ENCODE results near the gene HORMAD2.
"Not testable (repeated sequence)": the region's sequence is repeated elsewhere in the genome, so short reads cannot be mapped to it uniquely, and the experiment has no call there.

Gene HORMAD2

GRCh38 chr22:30097861-30098260 lies 17.6 kb downstream of the HORMAD2 start:
- H3K9me3 ChIP-seq (ENCODE audit: insufficient read depth, low read depth, low read length): peaks cover 24% of the 10 kb centered on the region
- peak overlapping the region; percentile 17 for H3K4me2 ChIP-seq (ENCODE audit: low read depth, low read length, poor library complexity, severe bottlenecking)
- H2AFZ ChIP-seq (ENCODE audit: low read length): peak overlapping the region; percentile 20; the same call in 1 of the 2 replicates
- H3K79me2 ChIP-seq (ENCODE audit: insufficient read depth, low read length): no peaks in the 10 kb centered on the region
- peak overlapping the region; percentile 31 for H3K9ac ChIP-seq (ENCODE audit: low read depth, low read length, poor library complexity, severe bottlenecking)
- H3K9me2 ChIP-seq (replicated peaks; ENCODE audit: low read depth, low read length): no peaks in the 10 kb centered on the region
- H3K4me3 ChIP-seq (ENCODE audit: low read length, poor library complexity, severe bottlenecking): no peak overlapping the region
- TF ChIP-seq EZH2phosphoT487 (IDR thresholded peaks at IDR 0.05; ENCODE audit: borderline replicate concordance) (no peak), CTCF (conservative IDR thresholded peaks at IDR 0.05; ENCODE audit: low read length) (no peak)
- peaks cover 3% of the 10 kb centered on the region; the same call in 1 of the 2 replicates for H3F3A ChIP-seq (ENCODE audit: low read depth)
- H3K4me1 ChIP-seq (ENCODE audit: insufficient read depth, low read length, poor library complexity, severe bottlenecking): peaks cover 48% of the 10 kb centered on the region
- no peaks in the 10 kb centered on the region for H3K27me3 ChIP-seq (ENCODE audit: insufficient read depth, low read length, poor library complexity, severe bottlenecking)
- no peaks in the 10 kb centered on the region for H3K36me3 ChIP-seq (ENCODE audit: insufficient read depth, low read length)
- no peaks in the 10 kb centered on the region for H4K20me1 ChIP-seq (ENCODE audit: insufficient read depth, low read length, poor library complexity, severe bottlenecking)

- not testable (repeated sequence) for H3K36me3 ChIP-seq (ENCODE audit: insufficient read depth, low read length); H3K9me3 ChIP-seq (ENCODE audit: insufficient read depth, low read depth, low read length); H3K9me2 ChIP-seq (replicated peaks; ENCODE audit: low read depth, low read length); H4K20me1 ChIP-seq (ENCODE audit: insufficient read depth, low read length, poor library complexity, severe bottlenecking); H3K27me3 ChIP-seq (ENCODE audit: insufficient read depth, low read length, poor library complexity, severe bottlenecking); H2AFZ ChIP-seq (ENCODE audit: low read length); H3K79me2 ChIP-seq (ENCODE audit: insufficient read depth, low read length)
- Histone ChIP-seq H3K9ac (ENCODE audit: low read depth, low read length, poor library complexity, severe bottlenecking) (peak overlapping the region; percentile 24), H3K4me2 (ENCODE audit: low read depth, low read length, poor library complexity, severe bottlenecking) (peak overlapping the region; percentile 40), H3K4me3 (ENCODE audit: low read length, poor library complexity, severe bottlenecking) (peak overlapping the region; percentile 40), H3F3A (ENCODE audit: low read depth) (peaks cover 13% of the 10 kb centered on the region; the same call in 1 of the 2 replicates), H3K4me1 (ENCODE audit: insufficient read depth, low read length, poor library complexity, severe bottlenecking) (peaks cover 73% of the 10 kb centered on the region)
Observed at GRCh38 chr22:30100770-30101169, 20.5 kb downstream of the HORMAD2 start.

- H3K9me2 ChIP-seq (replicated peaks; ENCODE audit: low read depth, low read length): no peaks in the 10 kb centered on the region
- peak overlapping the region; percentile 24 for H2AFZ ChIP-seq (ENCODE audit: low read length)
- H3K4me2 ChIP-seq (ENCODE audit: low read depth, low read length, poor library complexity, severe bottlenecking): peak overlapping the region; percentile 67
- no peaks in the 10 kb centered on the region for H3K36me3 ChIP-seq (ENCODE audit: insufficient read depth, low read length)
- peak overlapping the region; percentile 66 for H3K9ac ChIP-seq (ENCODE audit: low read depth, low read length, poor library complexity, severe bottlenecking)
- peaks cover 65% of the 10 kb centered on the region for H3K4me1 ChIP-seq (ENCODE audit: insufficient read depth, low read length, poor library complexity, severe bottlenecking)
- H3K27me3 ChIP-seq (ENCODE audit: insufficient read depth, low read length, poor library complexity, severe bottlenecking): no peaks in the 10 kb centered on the region
- no peaks in the 10 kb centered on the region for H4K20me1 ChIP-seq (ENCODE audit: insufficient read depth, low read length, poor library complexity, severe bottlenecking)
- H3F3A ChIP-seq (ENCODE audit: low read depth): peaks cover 13% of the 10 kb centered on the region; the same call in 1 of the 2 replicates
- 0 out of 2 replicates have a peak, but pooled peaks cover 1% of the 10 kb centered on the region for H3K9me3 ChIP-seq (ENCODE audit: insufficient read depth, low read depth, low read length)
- peak overlapping the region; percentile 31 for H3K4me3 ChIP-seq (ENCODE audit: low read length, poor library complexity, severe bottlenecking)
- no peak for TF ChIP-seq CTCF (conservative IDR thresholded peaks at IDR 0.05; ENCODE audit: low read length)
- no peak for TF ChIP-seq EZH2phosphoT487 (IDR thresholded peaks at IDR 0.05; ENCODE audit: borderline replicate concordance)
- H3K79me2 ChIP-seq (ENCODE audit: insufficient read depth, low read length): no peaks in the 10 kb centered on the region
Observed at GRCh38 chr22:30104501-30105156, 24.4 kb downstream of the HORMAD2 start.

DNA sequence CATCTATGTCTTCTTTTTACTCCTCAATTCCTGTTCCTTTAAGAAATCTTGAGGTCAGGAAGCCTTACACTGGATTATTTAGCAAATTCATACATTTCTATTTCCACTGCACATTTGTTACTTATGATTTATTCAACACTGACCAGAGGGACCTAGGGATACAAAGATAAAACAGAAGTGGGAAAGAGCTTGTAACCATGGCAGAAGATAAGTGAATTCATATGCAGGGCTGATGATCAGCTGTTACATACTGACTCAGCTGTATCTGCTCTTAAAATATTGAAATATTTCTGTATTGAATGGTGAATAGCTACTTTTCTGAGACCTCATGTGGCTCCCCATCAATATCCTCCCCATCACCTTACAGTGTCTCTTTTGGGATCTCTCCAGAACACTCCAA lies 25.2 kb downstream of the HORMAD2 start:
- peak overlapping the region; percentile 24; the same call in 1 of the 2 replicates for H2AFZ ChIP-seq (ENCODE audit: low read length)
- H3K9me3 ChIP-seq (ENCODE audit: insufficient read depth, low read depth, low read length): no peaks in the 10 kb centered on the region
- H3K9ac ChIP-seq (ENCODE audit: low read depth, low read length, poor library complexity, severe bottlenecking): peak overlapping the region; percentile 66
- 0 out of 2 replicates have a peak, but pooled peaks cover 10% of the 10 kb centered on the region for H3F3A ChIP-seq (ENCODE audit: low read depth)
- no peaks in the 10 kb centered on the region for H3K79me2 ChIP-seq (ENCODE audit: insufficient read depth, low read length)
- peak overlapping the region; percentile 67 for H3K4me2 ChIP-seq (ENCODE audit: low read depth, low read length, poor library complexity, severe bottlenecking)
- TF ChIP-seq CTCF (conservative IDR thresholded peaks at IDR 0.05; ENCODE audit: low read length): no peak
- TF ChIP-seq EZH2phosphoT487 (IDR thresholded peaks at IDR 0.05; ENCODE audit: borderline replicate concordance): no peak
- H3K9me2 ChIP-seq (replicated peaks; ENCODE audit: low read depth, low read length): no peaks in the 10 kb centered on the region
- H3K36me3 ChIP-seq (ENCODE audit: insufficient read depth, low read length): no peaks in the 10 kb centered on the region
- H3K4me3 ChIP-seq (ENCODE audit: low read length, poor library complexity, severe bottlenecking): peak overlapping the region; percentile 31
- no peaks in the 10 kb centered on the region for H4K20me1 ChIP-seq (ENCODE audit: insufficient read depth, low read length, poor library complexity, severe bottlenecking)
- H3K27me3 ChIP-seq (ENCODE audit: insufficient read depth, low read length, poor library complexity, severe bottlenecking): no peaks in the 10 kb centered on the region
- peaks cover 62% of the 10 kb centered on the region for H3K4me1 ChIP-seq (ENCODE audit: insufficient read depth, low read length, poor library complexity, severe bottlenecking)
